ENCODE measurements around the gene CDK9.
"Not testable (repeated sequence)": the region's sequence is repeated elsewhere in the genome, so short reads cannot be mapped to it uniquely, and the experiment has no call there.

CDK9 gene

DNA sequence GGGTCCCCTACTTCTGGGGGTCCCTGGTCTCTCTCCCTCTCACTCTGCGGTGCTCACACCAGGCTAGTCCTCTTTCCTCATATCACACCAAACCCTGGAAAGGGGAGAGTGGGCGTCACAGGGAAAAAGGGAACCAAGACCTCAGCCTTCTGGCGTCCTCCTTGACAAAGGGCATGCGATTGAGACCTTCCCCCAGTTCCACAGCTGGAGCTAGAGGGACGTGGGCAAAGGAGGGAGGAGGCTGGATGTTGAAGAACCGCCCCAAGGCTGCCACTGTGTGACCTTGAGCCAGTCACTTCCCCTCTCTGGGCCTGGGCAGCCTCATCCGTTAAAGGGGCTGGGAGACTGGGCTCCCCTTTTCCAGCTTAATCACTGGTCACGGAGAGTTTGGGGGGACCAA, 32.2 kb upstream of the CDK9 start:
- no peak for TF ChIP-seq CTCF (IDR thresholded peaks at IDR 0.05; ENCODE audit: low read depth, low read length)
- no peak for DNase-seq
- Histone ChIP-seq H3K4me3 (ENCODE audit: low read depth, low read length) (peak overlapping the region; percentile 76), H3K9me3 (no peaks in the 10 kb centered on the region), H3K27me3 (no peaks in the 10 kb centered on the region), H3K4me1 (peaks cover 1% of the 10 kb centered on the region), H3K36me3 (peaks cover 19% of the 10 kb centered on the region)

DNA sequence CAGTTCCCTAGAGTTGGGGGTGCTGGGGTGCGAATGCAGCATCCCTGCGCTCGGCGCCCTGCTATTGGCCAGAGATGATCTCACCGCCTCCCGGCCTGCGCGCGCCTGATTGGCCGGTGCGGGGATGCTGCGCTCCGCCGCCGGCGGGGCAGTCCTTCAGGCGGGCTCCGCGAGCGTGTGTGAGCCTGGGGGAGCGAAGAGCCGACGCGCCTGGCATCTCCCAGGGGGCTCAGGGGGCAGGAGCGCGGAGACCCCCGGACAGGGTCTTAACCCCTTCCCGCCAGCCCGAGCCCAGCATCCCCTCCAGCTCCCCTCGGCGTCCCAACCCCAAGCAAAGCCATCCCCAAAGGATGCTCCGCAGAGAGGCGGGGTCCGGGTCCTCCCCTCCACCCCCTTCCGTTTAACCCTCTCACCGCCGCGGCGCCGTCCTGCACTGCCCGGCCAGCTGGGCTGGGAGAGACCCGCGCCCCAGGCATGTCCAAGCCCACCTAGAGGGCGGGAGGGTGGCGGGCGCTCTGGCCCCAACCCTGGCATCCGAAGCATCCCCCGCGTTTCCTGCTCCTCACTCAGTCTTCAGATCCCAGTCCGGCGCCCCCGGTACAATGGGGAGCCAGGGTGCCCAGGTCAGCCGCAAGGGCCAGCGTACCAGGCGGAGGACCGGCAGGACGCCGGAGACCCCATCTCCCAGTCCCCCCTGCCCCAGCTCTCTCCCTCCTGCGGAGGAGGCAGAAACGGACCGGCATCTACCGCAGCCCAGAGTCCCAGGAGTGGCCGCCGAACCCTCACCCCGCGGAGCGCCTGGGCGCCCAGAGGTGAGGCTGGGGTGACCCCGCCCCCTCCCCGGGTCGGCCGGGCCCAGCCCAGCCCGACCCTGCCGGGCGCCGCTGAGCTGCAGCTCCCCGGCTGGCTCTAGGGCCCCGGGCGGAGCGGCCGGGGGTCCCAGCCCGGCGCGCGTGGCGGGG, 31.5 kb upstream of the CDK9 start:
- Histone ChIP-seq H3K36me3 (peaks cover 11% of the 10 kb centered on the region), H3K9me3 (no peaks in the 10 kb centered on the region), H3K27me3 (no peaks in the 10 kb centered on the region), H3K4me3 (ENCODE audit: low read depth, low read length) (peak overlapping the region; percentile 76), H3K4me1 (peaks cover 5% of the 10 kb centered on the region)
- TF ChIP-seq CTCF (IDR thresholded peaks at IDR 0.05; ENCODE audit: low read depth, low read length): no peak
- peak; percentile 86 for DNase-seq

DNA sequence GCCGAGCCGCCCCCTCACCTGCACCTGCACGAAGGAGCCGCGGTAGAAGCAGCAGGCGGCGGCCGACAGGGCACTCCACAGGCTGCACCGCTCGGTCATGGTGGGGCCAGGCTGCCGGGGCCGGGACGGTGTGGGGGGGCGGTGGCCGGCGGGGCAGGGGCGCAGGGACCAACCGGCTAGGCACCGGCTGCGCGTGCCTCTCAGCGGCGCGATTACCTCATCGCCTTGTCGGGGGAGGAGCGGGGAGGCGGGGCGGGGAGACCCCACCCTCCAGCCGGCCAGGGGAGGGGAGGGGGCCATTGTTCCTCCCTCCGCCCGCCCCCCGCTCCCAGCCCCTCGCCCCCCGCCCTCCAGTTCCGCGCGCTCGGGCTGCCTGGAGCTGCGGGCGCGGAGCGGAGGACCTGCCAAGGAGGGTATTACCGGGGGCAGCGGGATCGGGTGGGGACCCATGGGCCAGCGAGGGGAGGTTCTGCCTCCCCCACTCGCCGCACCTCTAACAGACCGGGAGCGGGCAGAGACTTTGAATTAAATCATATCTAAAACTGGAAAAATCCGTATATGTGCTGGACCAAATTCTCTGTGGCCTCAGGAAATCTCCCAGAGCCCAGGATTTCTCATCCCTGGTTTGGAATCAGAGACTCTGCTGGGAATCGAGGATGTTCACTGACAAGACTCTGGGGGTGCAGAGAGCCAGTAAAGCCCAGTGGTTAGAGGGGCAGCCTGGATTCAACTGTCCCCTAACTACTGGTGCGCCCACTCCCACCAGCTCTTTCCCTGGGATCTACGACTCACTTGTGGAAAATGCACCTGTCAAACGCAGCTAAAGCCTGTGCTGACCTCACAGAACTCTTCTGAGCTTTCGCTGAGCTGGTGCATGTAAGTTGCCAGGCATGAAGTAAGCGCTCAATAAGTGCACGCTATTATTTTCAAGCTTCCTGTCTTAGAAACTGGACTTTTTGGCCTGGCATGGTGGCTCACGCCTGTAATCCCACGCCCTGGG, 30.5 kb upstream of the CDK9 start:
- DNase-seq: peak; percentile 81
- no peak for TF ChIP-seq CTCF (IDR thresholded peaks at IDR 0.05; ENCODE audit: low read depth, low read length)
- peaks cover 5% of the 10 kb centered on the region for H3K4me1 ChIP-seq
- H3K36me3 ChIP-seq: peaks cover 8% of the 10 kb centered on the region
- no peaks in the 10 kb centered on the region for H3K9me3 ChIP-seq
- H3K4me3 ChIP-seq (ENCODE audit: low read depth, low read length): peak overlapping the region; percentile 76
- H3K27me3 ChIP-seq: no peaks in the 10 kb centered on the region

DNA sequence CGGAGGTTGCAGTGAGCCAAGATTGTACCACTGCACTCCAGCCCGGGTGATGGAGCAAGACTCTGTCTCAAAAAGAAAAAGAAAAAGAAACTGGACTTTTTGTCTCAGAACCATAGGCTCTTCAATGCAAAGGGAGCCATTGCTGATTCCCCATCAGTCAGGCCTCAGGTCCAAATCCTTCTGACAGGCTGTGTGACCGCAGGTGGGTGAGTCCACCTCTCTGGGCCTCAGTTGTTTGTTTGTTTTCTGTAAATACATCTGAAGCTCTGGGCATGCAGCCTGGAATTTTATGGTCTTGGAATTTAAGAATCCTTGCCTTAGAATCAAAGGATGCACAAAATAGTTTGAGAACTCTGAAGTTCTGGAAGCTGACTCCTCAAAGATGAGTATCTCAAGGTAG, 29.6 kb upstream of the CDK9 start:
- Histone ChIP-seq H3K27me3 (no peaks in the 10 kb centered on the region), H3K9me3 (no peaks in the 10 kb centered on the region), H3K36me3 (no peaks in the 10 kb centered on the region), H3K4me1 (peaks cover 5% of the 10 kb centered on the region), H3K4me3 (ENCODE audit: low read depth, low read length) (no peak overlapping the region)
- TF ChIP-seq CTCF (IDR thresholded peaks at IDR 0.05; ENCODE audit: low read depth, low read length): no peak
- DNase-seq: no peak

- not testable (repeated sequence) for H3K27me3 ChIP-seq
These were observed 29.1 kb upstream of the CDK9 start for GRCh38 chr9:127756776-127757175.

DNA sequence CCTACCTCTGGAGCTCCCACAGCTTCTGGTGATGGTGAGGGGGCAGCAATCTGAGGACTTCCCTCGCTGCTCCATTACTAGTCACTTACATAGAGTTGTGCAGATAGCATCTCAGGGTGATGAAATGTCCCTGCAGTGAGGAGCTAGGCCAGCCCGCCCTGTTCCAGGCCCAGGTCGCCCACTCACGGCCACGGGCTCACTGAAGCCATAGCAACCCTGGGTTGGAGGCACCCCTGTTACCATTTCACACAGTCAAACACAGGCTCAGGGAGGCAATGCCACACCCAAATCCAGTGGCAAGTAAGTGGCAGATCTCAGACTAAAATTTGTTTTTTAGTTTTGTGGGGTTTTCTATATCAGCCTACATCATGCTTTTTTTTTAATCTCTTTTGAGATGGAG, 27.0 kb upstream of the CDK9 start:
- H3K27me3 ChIP-seq: no peaks in the 10 kb centered on the region
- TF ChIP-seq CTCF (IDR thresholded peaks at IDR 0.05; ENCODE audit: low read depth, low read length): no peak
- no peak overlapping the region for H3K4me3 ChIP-seq (ENCODE audit: low read depth, low read length)
- DNase-seq: no peak
- peaks cover 15% of the 10 kb centered on the region for H3K4me1 ChIP-seq
- H3K9me3 ChIP-seq: no peaks in the 10 kb centered on the region
- H3K36me3 ChIP-seq: no peaks in the 10 kb centered on the region

More at GRCh38 chr9:127756776-127757175, 29.1 kb upstream of the CDK9 start:
- H3K4me1 ChIP-seq; H3K36me3 ChIP-seq; H3K4me3 ChIP-seq (ENCODE audit: low read depth, low read length); DNase-seq; H3K9me3 ChIP-seq: not testable (repeated sequence)

All from BE2C (cell line).